Activated CD4-positive, alpha-beta T cell treated with anti-CD3 and anti-CD28 coated beads, Interleukin-2, amount 50 U/mL, for 48 hours (primary cell): Measurements from ENCODE around the gene SEMA6A.

Experiments
- DNase-seq, 2 experiments: peaks; one replicate each; pipeline ENCODE4 v3.0.0-alpha.2; 2020

SEMA6A gene

GRCh38 chr5:116522356-116523136 lies 52.1 kb downstream of the SEMA6A start:
- no peak for DNase-seq

- DNase-seq, result no peak
These were observed 53.3 kb downstream of the SEMA6A start for GRCh38 chr5:116521173-116521872.

- no peak for DNase-seq
These were observed 53.9 kb downstream of the SEMA6A start for GRCh38 chr5:116520771-116521170.

- DNase-seq, result no peak
These were observed 56.2 kb downstream of the SEMA6A start for GRCh38 chr5:116518423-116518822.

- DNase-seq, result no peak
These were observed 57.1 kb downstream of the SEMA6A start for GRCh38 chr5:116517488-116517887.

GRCh38 chr5:116516021-116516420 lies 58.6 kb downstream of the SEMA6A start:
- no peak for DNase-seq

GRCh38 chr5:116514421-116514970 lies 60.1 kb downstream of the SEMA6A start:
- no peak for DNase-seq

GRCh38 chr5:116510517-116510916 lies 64.1 kb downstream of the SEMA6A start:
- no peak for DNase-seq

- no peak for DNase-seq
These were observed 65.0 kb downstream of the SEMA6A start for GRCh38 chr5:116509483-116510244.

GRCh38 chr5:116508835-116509234 lies 65.8 kb downstream of the SEMA6A start:
- DNase-seq, result no peak

- DNase-seq, result no peak
These were observed 66.5 kb downstream of the SEMA6A start for GRCh38 chr5:116507941-116508655.

- DNase-seq, result no peak
These were observed 67.5 kb downstream of the SEMA6A start for GRCh38 chr5:116507051-116507537.

- DNase-seq, result no peak
These were observed 68.1 kb downstream of the SEMA6A start for GRCh38 chr5:116506488-116506887.

GRCh38 chr5:116504593-116505166 lies 69.9 kb downstream of the SEMA6A start:
- no peak for DNase-seq

- no peak for DNase-seq
These were observed 72.0 kb downstream of the SEMA6A start for GRCh38 chr5:116502616-116503015.

GRCh38 chr5:116502138-116502537 lies 72.5 kb downstream of the SEMA6A start:
- DNase-seq, result no peak

- DNase-seq, result no peak
These were observed 76.0 kb downstream of the SEMA6A start for GRCh38 chr5:116498503-116499048.

GRCh38 chr5:116497631-116498030 lies 77.0 kb downstream of the SEMA6A start:
- no peak for DNase-seq

- no peak for DNase-seq
These were observed 78.8 kb downstream of the SEMA6A start for GRCh38 chr5:116495786-116496357.

- DNase-seq, result no peak
These were observed 79.7 kb downstream of the SEMA6A start for GRCh38 chr5:116494784-116495450.

GRCh38 chr5:116492776-116493175 lies 81.8 kb downstream of the SEMA6A start:
- DNase-seq, result no peak
